SIG-M5 treated with dmso at 0.1 percent for 504 hours (cell line): ENCODE measurements around the gene NEDD4L.

Source experiments
- DNase-seq: peaks from one replicate; lab custom pipeline; 2025; ENCODE audit not compliant: unreplicated experiment; lab: John Stamatoyannopoulos, UW

Gene NEDD4L

GRCh38 chr18:58091099-58091611, 47.1 kb downstream of the NEDD4L start:
- no peak for DNase-seq

- DNase-seq: no peak
These were observed 49.3 kb downstream of the NEDD4L start for GRCh38 chr18:58093311-58093803.

GRCh38 chr18:58095222-58095621, 51.2 kb downstream of the NEDD4L start:
- no peak for DNase-seq

- DNase-seq: no peak
These were observed 51.6 kb downstream of the NEDD4L start for GRCh38 chr18:58095655-58096054.

- no peak for DNase-seq
These were observed 52.6 kb downstream of the NEDD4L start for GRCh38 chr18:58096658-58097057.

- DNase-seq: no peak
These were observed 53.3 kb downstream of the NEDD4L start for GRCh38 chr18:58097121-58097906.

GRCh38 chr18:58097907-58098166, 53.8 kb downstream of the NEDD4L start:
- no peak for DNase-seq

- DNase-seq: no peak
These were observed 54.7 kb downstream of the NEDD4L start for GRCh38 chr18:58098706-58099105.

GRCh38 chr18:58100154-58100553, 56.1 kb downstream of the NEDD4L start:
- no peak for DNase-seq

GRCh38 chr18:58101291-58101794, 57.3 kb downstream of the NEDD4L start:
- DNase-seq: no peak

- no peak for DNase-seq
These were observed 58.0 kb downstream of the NEDD4L start for GRCh38 chr18:58102018-58102417.

- DNase-seq: no peak
These were observed 58.8 kb downstream of the NEDD4L start for GRCh38 chr18:58102875-58103274.

GRCh38 chr18:58103339-58103985, 59.4 kb downstream of the NEDD4L start:
- DNase-seq: no peak

- DNase-seq: peak; percentile 32
These were observed 60.1 kb downstream of the NEDD4L start for GRCh38 chr18:58104096-58104495.

GRCh38 chr18:58105206-58105887, 61.3 kb downstream of the NEDD4L start:
- no peak for DNase-seq

GRCh38 chr18:58105888-58106260, 61.8 kb downstream of the NEDD4L start:
- DNase-seq: no peak

GRCh38 chr18:58106289-58107070, 62.5 kb downstream of the NEDD4L start:
- DNase-seq: no peak

- no peak for DNase-seq
These were observed 65.2 kb downstream of the NEDD4L start for GRCh38 chr18:58109256-58109655.

GRCh38 chr18:58110398-58110797, 66.4 kb downstream of the NEDD4L start:
- DNase-seq: no peak

GRCh38 chr18:58112174-58112573, 68.1 kb downstream of the NEDD4L start:
- DNase-seq: no peak

GRCh38 chr18:58113337-58113736, 69.3 kb downstream of the NEDD4L start:
- DNase-seq: no peak
